HG02885 (cell line): ENCODE data around the gene KDM6A.
"Not testable (repeated sequence)": the region's sequence is repeated elsewhere in the genome, so short reads cannot be mapped to it uniquely, and the experiment has no call there.

Experiments
- ATAC-seq: cut with Tn5 transposase; IDR thresholded peaks from one replicate; pipeline ENCODE4 v1.9.1; 2021; ENCODE audit warnings: mild to moderate bottlenecking; ENCODE audit not compliant: unreplicated experiment, poor library complexity

Gene KDM6A

GRCh38 chrX:44872821-44873414 is at the start of gene KDM6A:
TSS of gene KDM6A (plus strand) at chrX:44873188. CDS start at chrX:44873552, 364 bp downstream.
- ATAC-seq = peak; percentile 91

GRCh38 chrX:44823193-44823592 is 49.8 kb upstream of the KDM6A start:
- not testable (repeated sequence) for ATAC-seq

- no peak for ATAC-seq
These were observed 44.9 kb upstream of the KDM6A start for GRCh38 chrX:44828008-44828605.

- no peak for ATAC-seq
These were observed 43.2 kb upstream of the KDM6A start for GRCh38 chrX:44829832-44830231.

- no peak for ATAC-seq
These were observed 30.3 kb upstream of the KDM6A start for GRCh38 chrX:44842550-44843317.

- no peak for ATAC-seq
These were observed 29.7 kb upstream of the KDM6A start for GRCh38 chrX:44843318-44843702.

- no peak for ATAC-seq
These were observed 29.2 kb upstream of the KDM6A start, which contains the start of gene DUSP21 for GRCh38 chrX:44843753-44844152. TSS of gene DUSP21 (plus strand) at chrX:44844021. CDS start at chrX:44844133, 112 bp downstream.

- ATAC-seq = no peak
These were observed 28.8 kb upstream of the KDM6A start for GRCh38 chrX:44844204-44844603.

- not testable (repeated sequence) for ATAC-seq
These were observed 22.1 kb upstream of the KDM6A start for GRCh38 chrX:44850891-44851290.

- ATAC-seq = no peak
These were observed 1.8 kb upstream of the KDM6A start for GRCh38 chrX:44871114-44871645.

- ATAC-seq = peak; percentile 25
These were observed 812 bp upstream of the KDM6A start for GRCh38 chrX:44871931-44872820.

- peak; percentile 16 for ATAC-seq
These were observed 658 bp downstream of the KDM6A start for GRCh38 chrX:44873415-44874276.

GRCh38 chrX:44874420-44875184 is 1.6 kb downstream of the KDM6A start:
- no peak for ATAC-seq

- no peak for ATAC-seq
These were observed 2.1 kb downstream of the KDM6A start for GRCh38 chrX:44875185-44875489.

- no peak for ATAC-seq
These were observed 3.1 kb downstream of the KDM6A start for GRCh38 chrX:44876086-44876485.

- ATAC-seq = no peak
These were observed 3.8 kb downstream of the KDM6A start for GRCh38 chrX:44876767-44877166.

- no peak for ATAC-seq
These were observed 5.8 kb downstream of the KDM6A start for GRCh38 chrX:44878780-44879179.

- no peak for ATAC-seq
These were observed 8.6 kb downstream of the KDM6A start for GRCh38 chrX:44881549-44881948.

- ATAC-seq = no peak
These were observed 9.6 kb downstream of the KDM6A start for GRCh38 chrX:44882635-44883034.
